GM19193 (cell line): ENCODE measurements around the gene CPSF4L.

Experiments
- POLR2A ChIP-seq: IDR thresholded peaks from 4 replicates; pipeline ENCODE4 v1.6.1; 2011; ENCODE audit not compliant: insufficient read depth, insufficient read length; ENCODE audit errors: extremely low read depth

Gene CPSF4L

DNA sequence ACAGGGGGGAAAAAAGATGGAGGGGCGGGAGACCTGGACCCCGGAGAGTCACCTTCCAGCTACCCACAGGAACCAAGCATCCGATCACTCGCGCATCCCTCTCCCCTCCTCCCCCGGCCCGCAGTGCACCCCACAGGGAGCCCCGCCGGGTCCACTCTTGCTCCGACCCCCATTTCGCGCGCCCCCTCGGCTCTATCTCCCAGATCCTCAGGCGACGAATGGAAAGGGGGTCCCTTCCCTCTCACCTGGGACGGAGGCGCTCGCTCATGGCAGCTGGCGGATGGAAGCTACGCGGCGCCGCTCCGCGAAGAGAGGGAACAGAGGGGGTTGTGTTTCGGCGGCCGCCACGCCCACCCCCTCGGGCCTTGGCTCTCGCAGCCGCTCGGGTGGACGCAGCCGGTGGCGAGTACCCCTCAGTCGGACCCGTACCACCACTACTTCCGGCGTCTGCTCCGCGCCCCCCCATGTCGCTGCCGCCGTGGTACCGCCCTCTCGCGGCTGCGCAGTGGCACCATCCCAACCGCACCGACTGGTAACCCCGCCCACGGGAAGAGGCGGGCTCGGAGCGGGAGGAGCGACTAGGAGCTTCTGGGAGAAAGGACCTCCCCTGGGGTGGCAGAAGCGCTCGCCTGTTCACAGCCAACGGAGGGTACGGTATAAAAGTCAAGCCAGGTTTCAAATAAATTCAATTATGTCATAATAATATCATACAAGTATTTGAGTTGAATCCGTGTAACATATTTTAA, 29.7 kb downstream of the CPSF4L start:
- peak; percentile 74 for TF ChIP-seq POLR2A

- no peak for TF ChIP-seq POLR2A
These were observed 30.3 kb downstream of the CPSF4L start for GRCh38 chr17:73231395-73231794.

- TF ChIP-seq POLR2A: no peak
These were observed 31.6 kb downstream of the CPSF4L start for GRCh38 chr17:73230088-73230487.

DNA sequence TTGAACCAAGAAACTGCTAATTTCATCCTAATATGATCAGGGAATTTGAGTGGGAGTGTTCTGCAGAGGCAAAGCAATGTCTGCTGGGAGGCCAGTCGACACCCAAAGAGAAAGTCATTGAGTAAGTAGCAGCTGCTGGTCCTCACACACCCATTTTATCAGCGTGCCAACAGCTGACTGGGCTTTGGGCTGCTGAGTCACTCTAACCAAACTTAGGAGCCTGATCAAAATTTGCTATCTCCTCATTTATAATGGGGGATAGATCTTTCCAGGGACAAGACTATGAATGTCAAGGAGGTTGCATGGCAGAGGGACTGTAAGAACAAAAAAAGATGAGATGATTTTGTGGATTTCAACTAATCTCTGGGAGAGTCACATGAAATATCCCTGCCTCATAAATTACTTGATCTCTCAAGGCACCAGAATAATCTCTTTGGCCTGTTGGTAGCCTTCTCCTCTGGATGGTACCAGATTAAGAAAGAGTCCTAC, 32.9 kb downstream of the CPSF4L start:
- TF ChIP-seq POLR2A: no peak

- no peak for TF ChIP-seq POLR2A
These were observed 33.7 kb downstream of the CPSF4L start for GRCh38 chr17:73227944-73228343.

GRCh38 chr17:73227379-73227778, 34.3 kb downstream of the CPSF4L start:
- TF ChIP-seq POLR2A: no peak

DNA sequence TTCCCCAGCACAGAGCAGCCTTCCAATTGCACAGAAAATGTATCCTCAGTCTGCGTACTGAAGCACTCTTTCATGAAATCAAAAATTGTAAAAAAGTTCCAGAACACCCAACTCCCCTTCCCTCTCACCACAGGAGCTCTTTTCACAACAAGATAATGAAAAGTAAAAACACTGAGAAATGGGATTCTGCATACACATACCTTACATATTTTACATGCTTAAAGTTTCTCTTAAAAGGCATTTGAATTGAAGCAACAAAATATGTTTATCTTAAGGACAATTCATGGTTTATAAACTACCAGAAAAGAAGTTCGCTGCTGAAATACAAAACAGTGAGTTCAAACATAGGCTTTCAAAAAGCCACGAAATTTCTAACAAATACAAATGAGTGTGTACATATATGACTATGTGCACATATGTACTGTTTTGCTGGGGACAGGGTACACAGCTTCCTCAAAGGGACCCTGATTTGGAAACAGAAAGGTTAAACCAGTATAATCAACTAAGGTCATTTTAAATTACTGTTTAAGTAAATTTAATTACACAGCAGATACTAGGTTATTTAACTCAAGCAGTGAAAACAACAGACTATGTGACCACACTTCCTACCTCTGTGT, 35.0 kb downstream of the CPSF4L start:
- TF ChIP-seq POLR2A: no peak

- TF ChIP-seq POLR2A: no peak
These were observed 36.9 kb downstream of the CPSF4L start for GRCh38 chr17:73224663-73225305.

DNA sequence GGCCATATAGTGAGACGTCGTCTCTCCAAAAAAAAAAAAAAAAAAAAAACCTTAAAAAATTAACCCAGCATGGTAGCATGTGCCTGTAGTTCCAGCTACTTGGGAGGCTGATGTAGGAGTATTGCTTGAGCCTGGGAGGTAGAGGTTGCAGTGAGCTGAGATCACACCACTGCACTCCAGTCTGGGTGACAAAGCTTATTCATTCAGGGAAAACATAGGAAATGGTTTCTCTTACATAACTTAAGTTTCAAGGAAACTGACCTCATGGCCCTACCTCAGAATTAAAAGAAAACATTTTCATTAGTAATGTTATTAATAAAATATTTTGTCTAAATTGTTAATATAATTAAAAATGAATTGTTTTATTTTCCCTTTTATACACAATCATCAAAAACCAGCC, 37.4 kb downstream of the CPSF4L start:
- TF ChIP-seq POLR2A: no peak

DNA sequence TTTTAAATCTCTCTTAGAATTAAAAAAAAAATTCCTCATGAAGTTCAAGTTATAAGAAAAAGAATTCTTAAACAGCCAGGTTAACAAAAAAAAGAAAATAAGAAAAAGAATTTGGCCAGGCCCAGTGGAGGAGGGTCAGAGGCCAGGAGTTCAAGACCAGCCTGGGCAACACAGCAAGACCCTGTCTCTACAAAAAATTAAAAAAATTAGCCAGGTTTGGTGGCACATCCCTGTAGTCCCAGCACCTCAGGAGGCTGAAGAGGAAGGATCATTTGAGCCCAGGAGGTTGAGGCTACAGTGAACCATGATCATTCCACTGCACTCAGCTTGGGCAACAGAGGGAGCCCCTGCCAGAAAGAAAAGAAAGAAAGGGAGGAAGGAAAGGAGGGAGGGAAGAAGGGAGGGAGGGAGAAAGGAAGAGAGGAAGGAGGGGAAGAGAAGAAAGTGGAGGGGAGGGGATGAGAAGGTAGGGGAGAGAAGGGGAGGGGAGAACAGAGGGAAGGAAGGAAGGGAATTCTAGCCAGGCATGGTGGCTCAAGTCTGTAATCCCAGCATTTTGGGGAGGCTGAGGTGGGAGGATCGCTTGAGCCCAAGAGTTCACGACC, 38.0 kb downstream of the CPSF4L start:
- no peak for TF ChIP-seq POLR2A

- no peak for TF ChIP-seq POLR2A
These were observed 46.2 kb downstream of the CPSF4L start for GRCh38 chr17:73215447-73215846.

- TF ChIP-seq POLR2A: no peak
These were observed 46.8 kb downstream of the CPSF4L start for GRCh38 chr17:73214851-73215250.

- no peak for TF ChIP-seq POLR2A
These were observed 47.7 kb downstream of the CPSF4L start for GRCh38 chr17:73214008-73214407.

GRCh38 chr17:73211745-73212144, 49.9 kb downstream of the CPSF4L start:
- TF ChIP-seq POLR2A: no peak

- no peak for TF ChIP-seq POLR2A
These were observed 51.5 kb downstream of the CPSF4L start for GRCh38 chr17:73210002-73210678.

GRCh38 chr17:73209436-73209835, 52.2 kb downstream of the CPSF4L start:
- TF ChIP-seq POLR2A: no peak
